GM18858 (cell line): ENCODE data around the gene GPS1.

ENCODE experiments used
- ATAC-seq: cut with Tn5 transposase; IDR thresholded peaks from one replicate; pipeline ENCODE4 v1.9.1; 2021; ENCODE audit not compliant: unreplicated experiment

Gene GPS1

GRCh38 chr17:82056729-82057621 is 5.3 kb downstream of the GPS1 start:
- no peak for ATAC-seq

- ATAC-seq: no peak
These were observed 6.6 kb downstream of the GPS1 start for GRCh38 chr17:82058230-82058854.

DNA sequence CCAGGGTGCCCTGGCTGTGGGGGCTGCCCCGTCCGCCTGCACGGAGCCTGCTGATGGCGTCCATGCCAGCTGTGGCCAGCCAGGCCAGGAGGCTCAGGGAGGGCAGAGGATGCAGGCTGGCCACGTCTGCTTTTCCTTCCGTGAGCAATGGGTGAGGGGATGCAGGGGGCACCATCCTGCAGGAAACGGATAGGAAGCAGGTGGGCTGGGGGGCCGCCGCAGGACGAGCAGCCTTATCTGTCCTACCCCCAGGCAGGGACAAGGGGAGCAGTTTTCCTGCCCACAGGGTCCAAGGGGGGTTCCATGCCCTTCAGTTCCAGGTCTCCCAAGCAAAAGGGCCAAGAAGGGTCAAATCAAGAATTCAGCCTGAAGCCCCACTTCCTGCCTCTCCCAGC is 7.2 kb downstream of the GPS1 start:
- no peak for ATAC-seq

- no peak for ATAC-seq
These were observed 7.7 kb downstream of the GPS1 start for GRCh38 chr17:82059272-82060000.

DNA sequence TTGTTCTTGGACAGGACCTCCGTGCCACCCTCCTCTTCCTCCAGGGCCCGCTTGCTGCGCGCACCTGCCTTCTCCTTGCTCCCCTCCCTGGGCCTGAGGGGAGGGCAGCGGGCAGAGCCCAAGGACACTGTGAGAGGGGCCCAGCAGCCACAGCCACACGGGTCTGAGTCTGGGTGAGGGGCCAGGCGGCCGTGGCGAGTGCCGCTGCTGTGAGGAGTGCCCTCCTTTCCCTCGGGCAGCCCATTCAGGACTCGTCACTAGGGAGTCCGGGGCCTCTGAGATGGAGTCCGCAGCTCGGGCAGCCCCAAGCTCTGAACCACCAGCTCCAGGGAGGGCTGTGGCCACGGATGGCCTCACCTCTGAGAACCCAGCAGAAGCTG is 8.3 kb downstream of the GPS1 start:
- ATAC-seq: no peak

GRCh38 chr17:82060614-82061013 is 8.9 kb downstream of the GPS1 start:
- no peak for ATAC-seq

- no peak for ATAC-seq
These were observed 9.6 kb downstream of the GPS1 start for GRCh38 chr17:82061047-82061925.

- ATAC-seq: no peak
These were observed 10.6 kb downstream of the GPS1 start for GRCh38 chr17:82062076-82062983.

GRCh38 chr17:82062984-82063368 is 11.3 kb downstream of the GPS1 start:
- no peak for ATAC-seq

DNA sequence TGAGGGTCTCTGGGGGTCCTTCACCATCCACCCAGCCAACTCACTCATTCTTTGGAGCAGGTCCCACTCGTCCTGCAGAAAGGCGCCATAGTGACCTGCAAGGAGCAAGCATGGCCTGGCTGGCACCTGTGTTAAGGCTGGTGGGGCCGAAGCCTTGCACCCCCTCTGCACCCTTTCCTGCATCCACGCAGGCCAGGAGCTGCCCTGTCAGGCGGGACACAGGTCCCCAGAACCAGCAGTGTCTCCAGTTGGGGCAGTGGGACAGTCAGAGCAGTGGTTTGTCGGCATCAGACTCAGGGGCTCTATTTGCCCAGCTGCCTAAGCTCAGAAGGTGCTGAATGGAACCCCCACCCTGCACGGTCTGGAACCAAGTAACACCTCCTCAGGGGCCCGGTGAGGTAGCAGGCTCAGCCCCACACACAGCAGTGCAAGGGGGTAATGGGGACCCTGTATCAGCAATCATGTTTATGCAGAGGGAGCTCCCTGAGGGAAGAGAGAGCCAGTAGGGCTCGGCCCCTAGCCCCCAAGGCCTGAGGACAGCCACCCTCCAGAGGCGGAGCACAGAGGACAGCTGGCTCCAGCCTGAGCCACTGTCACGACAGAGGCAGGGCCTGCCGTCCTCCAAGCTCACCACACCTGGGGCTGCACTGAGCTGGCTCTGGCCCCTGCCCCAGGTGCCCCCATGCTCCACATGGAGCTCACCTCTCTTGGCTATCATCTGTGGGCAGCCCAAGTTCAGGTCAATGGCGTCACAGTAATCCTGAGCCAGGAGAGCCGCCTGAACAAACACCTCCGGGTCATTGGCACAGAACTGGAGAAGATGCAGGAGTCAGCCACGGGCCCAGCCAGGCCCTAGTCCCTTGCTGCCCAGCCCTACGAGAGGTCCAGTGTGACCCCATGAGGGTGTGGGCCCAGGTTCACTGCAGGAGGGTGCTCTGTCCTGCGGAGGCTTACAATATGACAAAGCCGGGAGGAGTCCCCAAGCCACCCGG is 12.0 kb downstream of the GPS1 start:
- no peak for ATAC-seq

- no peak for ATAC-seq
These were observed 12.9 kb downstream of the GPS1 start for GRCh38 chr17:82064433-82065192.

- ATAC-seq: no peak
These were observed 13.5 kb downstream of the GPS1 start for GRCh38 chr17:82065193-82065637.

- no peak for ATAC-seq
These were observed 14.1 kb downstream of the GPS1 start, which contains the start of gene DUS1L for GRCh38 chr17:82065638-82066303. Gene DUS1L (minus strand): TSS chr17:82065804. CDS start chr17:82065059, 745 bp downstream.

- ATAC-seq: no peak
These were observed 18.9 kb downstream of the GPS1 start for GRCh38 chr17:82070611-82071010.

DNA sequence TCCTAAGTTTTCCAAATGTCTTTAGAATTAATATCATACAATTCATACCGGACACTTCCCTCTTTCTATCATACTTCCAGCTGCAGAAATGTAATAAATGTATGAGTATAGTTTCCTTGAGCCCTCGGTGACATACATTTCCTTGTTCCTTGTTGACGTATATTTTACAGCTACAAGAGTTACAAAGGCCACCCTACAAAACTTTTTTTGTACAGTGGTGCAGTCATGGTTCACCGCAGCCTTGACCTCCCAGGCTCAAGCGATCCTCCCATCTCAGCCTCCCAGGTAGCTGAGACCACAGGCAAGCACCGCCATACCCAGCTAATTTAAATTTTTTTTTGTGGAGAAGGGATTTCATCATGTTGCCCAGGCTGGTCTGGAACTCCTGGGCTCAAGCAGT is 21.1 kb downstream of the GPS1 start:
- ATAC-seq: no peak

DNA sequence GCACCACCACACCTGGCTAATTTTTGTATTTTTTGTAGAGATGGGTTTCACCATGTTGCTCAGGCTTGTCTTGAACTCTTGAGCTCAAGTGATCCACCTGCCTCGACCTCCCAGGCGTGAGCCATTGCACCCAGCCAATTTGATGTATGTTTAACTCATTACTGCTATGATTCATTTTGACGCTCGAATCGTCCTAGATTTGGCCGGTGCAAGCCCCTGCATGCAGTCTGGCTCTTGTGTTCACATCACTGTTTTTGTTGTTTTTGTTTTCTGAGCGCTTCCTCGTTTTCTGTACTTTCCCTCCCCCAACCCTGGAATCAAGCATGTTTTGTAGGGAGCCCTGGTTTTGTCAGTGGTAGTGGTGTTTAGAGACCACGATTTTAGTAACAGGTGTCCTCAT is 21.7 kb downstream of the GPS1 start:
- ATAC-seq: no peak
